GM19467 (cell line): ENCODE results near the gene ARMC2.

Experiments
- ATAC-seq: cut with Tn5 transposase; IDR thresholded peaks from one replicate; pipeline ENCODE4 v1.9.1; 2021; ENCODE audit warnings: mild to moderate bottlenecking, moderate library complexity; ENCODE audit not compliant: unreplicated experiment

The ARMC2 gene

GRCh38 chr6:109009236-109009961, 161.2 kb downstream of the ARMC2 start:
- peak; percentile 88 for ATAC-seq

DNA sequence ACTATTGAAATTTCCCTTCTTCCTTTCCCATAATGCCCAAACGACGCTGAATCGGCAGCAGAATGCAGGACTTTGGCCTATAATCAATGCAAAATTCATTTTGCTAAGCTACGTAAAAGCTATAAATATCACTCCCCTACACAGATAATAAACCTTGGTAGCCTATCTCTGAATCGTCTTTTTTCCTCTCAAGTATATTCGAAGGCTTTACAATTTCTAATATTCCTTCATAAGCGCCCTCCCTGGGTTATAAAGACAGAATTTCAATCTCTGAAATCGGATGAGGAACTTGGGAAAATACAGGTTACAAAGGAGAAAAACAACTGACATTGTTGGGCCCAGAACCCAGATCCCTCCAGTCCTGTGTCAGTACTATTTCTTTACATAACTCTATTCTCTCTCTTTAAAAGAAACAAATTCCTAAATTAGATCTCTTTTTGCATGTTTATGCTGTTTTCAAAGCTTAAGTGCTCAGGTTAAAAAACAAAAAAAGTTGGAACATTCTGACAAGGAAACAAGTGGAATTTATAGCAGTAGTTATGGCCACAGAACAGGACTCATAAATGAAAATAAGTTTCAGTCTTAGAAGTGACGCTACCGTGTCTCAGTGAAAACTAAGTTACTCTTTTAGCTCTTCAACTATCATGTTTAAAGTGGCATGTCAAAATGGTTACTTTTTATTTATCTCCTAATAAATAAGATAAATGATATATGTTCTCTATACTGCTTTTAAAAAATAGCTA, 161.9 kb downstream of the ARMC2 start:
- ATAC-seq: no peak

DNA sequence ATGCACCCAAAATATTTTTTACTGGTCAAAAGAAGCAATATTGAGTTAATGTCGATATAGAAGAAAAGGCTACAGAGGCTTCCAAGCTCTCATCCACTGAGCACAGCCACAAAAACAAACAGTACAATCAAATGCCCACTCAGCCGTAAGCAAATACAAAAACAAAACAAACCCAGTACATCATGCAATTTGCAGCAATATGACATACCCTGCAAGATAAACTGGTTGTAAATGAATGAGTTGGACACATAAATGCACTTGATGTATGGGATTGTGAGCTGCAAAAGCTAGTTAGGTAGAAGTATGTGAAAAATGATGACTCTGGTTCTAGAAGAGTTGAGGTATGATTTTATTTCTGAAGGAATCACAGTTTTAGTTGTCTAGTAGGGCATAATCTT, 162.5 kb downstream of the ARMC2 start:
- no peak for ATAC-seq

GRCh38 chr6:109013656-109014305, 165.6 kb downstream of the ARMC2 start:
- ATAC-seq: no peak

- no peak for ATAC-seq
Observed at GRCh38 chr6:109014606-109015005, 166.4 kb downstream of the ARMC2 start.

- ATAC-seq: no peak
Observed at GRCh38 chr6:109015176-109015575, 167.0 kb downstream of the ARMC2 start.

GRCh38 chr6:109019911-109020310, 171.7 kb downstream of the ARMC2 start:
- ATAC-seq: no peak

DNA sequence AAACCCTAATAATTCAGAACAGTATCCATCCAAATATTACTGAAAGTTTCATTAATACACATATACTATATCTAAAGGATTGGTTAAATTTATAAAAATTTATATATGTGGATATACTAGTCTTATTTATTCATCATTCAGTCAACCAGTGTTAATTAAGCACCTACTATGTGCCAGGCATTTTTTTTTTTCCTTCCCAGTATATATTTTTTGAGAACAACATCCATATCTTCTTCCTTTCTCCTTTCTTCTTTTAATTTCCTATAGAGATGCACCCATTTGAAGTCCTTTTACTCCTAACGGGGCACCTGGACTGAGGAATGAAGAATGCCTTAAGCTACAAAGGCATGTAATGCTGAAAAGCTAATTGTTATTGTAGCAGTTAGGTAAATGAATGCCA, 173.6 kb downstream of the ARMC2 start:
- no peak for ATAC-seq

DNA sequence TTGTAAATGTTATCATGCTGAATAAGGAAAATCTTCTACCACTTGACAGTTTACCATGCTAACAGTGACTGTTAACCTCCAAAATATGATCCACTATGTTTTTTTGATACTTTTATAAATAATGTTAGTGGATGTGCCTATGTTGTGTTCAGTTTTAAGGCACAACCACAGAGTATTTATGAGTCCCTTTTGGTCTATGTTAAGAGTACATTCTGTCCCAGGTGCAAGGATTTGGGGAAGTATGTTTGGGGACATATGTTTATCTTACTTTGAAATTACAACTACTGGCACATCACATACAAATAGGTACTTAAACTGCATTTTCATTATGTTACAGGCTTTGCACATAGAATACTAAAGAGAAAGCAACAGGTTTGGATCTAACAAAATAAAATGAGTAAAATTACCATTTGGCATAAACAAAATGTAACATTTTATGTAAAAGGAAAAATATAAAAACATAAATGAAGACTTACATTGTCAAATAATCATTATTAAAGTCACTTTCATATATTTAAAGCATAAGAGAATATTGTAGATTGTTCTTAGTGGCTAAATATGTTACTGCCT, 175.2 kb downstream of the ARMC2 start:
- ATAC-seq: no peak
